Fibroblast of skin of left quadriceps (primary cell): Measurements from ENCODE around the gene RPL28.
"Not testable (repeated sequence)": the region's sequence is repeated elsewhere in the genome, so short reads cannot be mapped to it uniquely, and the experiment has no call there.

Experiments
- DNase-seq, 2 experiments: peaks; one replicate each; pipeline ENCODE4 v3.0.0-alpha.2; 2013; ENCODE audit warnings: low read depth in 2 of 2

RPL28 gene

DNA sequence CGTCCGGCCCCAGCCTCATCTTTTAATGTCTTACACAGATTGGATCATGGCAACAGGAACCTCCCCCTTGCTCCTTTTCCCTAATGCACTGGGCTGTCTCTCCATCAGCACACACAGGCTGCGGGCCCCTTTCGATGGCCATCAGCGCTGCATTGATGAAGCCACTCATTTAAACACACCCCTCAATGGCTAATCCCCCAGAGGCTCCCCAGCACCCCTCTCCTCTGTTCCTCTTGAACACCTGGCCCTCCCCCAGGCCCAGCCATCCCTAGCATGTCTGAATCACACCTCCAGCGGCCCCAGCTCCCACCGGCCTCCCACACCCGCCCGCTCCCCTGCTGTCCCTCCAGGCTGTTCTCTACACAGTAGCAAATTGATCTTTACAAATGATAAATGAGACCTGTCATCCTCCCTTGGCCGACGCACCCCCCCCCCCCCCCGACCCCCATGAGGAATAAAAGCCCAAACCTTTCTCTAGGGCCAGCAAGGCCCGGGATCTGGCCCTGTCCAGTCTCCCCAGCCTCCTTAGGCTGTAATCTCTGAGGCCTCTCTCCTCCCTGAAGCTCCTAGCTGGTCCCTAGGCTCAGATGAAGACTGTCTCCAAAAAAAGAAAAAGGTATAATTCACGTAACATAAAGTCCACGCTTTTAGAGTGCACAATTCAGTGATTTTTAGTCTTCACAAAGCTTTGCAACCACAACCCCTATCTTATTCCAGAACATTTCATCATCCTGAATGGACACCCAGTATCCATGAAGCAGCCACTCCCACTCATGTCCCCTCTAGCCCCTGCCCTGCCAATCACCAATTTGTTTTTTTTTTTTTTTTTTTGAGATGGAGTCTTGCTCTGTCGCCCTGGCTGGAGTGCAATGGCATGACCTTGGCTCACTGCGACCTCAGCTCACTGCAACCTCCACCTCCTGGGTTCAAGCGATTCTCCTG, 7.4 kb downstream of the RPL28 start:
- no peak for DNase-seq

DNA sequence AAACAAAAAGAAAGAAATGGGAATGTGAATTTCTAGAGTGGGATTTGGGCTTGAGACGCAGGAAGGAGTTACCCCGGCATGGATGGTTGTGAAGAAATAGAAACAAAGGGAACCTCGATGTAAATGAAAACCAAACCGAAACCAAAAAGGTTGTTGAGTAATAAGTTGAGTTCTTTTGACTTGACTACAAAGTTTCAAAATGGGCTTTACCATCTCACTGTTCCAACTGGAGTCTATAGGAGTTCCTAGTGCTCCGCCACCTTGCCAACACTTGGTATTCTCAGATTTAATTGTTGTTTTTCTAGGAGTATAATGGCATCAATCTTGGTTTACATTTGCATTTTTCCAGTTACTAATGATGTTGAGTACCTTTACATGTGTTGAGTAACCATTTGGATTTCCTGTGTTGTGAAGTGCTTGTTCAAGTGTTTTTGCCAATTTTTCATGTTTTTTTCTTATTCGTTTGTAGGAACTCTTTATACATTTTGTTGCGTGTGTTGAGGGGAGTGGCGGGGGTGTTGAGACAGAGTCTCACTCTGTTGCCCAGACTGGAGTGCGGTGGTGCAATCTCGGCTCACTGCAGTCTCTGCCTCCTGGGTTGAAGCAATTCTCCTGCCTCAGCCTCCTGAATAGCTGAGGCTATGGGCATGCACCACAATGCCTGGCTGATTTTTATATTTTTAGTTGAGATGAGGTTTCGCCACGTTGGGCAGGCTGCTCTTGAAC, 12.6 kb downstream of the RPL28 start:
- DNase-seq, result no peak

DNA sequence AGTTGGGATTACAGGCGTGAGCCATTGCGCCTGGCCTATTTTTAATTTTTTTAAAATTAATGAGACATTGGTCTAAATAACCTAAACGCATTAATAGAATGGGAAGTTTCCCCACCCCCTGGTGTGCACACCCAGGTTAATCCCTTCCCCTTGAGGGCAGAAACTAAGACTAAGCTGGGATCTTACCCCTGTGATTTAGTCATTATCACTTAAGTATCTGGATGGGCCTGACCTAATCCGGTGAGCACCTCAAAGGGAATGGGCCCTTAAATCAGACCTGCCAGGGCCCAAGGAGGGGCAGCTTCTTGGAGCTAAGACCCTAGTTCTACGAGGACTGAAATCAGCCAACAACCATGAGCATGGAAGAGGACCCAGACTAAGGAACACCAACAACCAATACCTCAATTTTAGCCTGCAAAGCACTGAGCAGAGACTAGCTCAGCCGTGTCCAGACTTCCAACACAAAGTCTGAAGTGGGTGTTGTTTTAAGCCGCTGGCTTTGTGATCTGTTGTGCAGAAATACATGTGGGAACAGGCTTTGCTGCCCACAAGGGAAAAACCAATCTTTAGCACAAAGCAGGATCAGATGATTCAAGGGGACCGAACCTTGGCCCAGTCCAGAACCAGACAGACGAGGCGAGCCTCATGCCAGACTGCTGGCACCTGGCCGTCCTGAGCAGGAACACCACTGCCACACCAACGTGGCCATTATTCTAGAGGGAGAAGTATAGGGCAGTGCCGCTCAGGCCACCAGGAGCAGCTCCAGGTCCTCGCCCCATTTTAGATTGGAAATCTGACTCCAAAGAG, 14.8 kb downstream of the RPL28 start:
- no peak for DNase-seq

DNA sequence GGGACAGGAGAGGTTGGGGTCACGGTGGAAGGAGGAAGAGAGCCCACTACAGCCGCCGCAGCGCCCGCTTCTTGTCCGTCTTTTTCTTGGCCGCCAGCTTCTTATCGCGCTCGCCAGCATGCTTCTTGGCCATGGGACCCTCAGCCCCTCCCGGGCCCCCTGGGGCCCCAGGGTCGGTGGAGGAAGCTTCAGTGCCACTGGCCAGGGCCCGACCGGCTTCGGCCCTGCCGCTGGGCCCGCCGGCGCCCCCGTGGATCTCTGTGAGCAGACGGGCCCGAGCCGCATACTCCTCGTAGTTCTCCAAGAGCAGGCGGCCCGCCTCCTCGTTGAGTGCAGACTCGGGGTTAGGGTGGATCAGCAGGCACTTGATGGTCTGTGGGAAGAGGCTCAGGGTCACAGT, 15.7 kb downstream of the RPL28 start:
- DNase-seq, result not testable (repeated sequence)

DNA sequence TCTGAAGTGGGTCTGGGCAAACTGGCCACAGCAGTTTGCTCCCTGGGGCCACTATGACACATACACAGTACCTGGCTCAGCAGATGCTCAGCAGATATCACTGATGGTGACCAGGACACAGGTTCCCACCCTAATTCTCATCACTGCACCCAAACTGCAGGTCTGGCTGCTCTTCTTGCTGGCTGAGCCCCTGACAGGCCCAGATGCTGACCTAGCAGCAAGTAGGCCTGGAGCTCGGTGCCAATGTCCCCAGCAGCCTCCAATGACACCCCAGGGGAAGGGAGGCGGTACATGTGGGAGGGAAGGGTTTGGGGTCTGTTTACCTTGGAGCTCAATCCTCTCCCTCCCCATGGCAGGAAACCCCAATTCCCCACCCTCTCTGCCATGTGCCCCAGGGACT, 16.8 kb downstream of the RPL28 start:
- no peak for DNase-seq

DNA sequence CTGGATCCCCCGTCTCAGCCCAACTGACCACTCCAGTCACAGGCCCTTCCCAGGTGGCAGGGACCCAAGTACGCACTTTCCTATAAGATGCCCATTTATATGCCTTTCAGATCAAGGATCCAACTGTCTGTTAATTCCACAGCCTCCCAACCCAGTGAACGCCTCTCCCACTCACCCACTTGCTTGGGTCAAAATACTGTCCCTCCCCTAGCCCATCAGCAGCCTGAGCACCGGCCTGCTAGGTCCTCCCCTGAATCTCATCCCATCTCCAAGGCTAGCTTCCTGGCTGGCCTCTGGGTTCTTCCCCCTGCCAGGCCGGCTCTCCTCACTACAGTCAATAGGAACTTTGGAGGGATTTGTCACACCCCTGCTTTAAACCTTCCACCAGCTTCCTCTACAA, 19.9 kb downstream of the RPL28 start:
- DNase-seq, result no peak

DNA sequence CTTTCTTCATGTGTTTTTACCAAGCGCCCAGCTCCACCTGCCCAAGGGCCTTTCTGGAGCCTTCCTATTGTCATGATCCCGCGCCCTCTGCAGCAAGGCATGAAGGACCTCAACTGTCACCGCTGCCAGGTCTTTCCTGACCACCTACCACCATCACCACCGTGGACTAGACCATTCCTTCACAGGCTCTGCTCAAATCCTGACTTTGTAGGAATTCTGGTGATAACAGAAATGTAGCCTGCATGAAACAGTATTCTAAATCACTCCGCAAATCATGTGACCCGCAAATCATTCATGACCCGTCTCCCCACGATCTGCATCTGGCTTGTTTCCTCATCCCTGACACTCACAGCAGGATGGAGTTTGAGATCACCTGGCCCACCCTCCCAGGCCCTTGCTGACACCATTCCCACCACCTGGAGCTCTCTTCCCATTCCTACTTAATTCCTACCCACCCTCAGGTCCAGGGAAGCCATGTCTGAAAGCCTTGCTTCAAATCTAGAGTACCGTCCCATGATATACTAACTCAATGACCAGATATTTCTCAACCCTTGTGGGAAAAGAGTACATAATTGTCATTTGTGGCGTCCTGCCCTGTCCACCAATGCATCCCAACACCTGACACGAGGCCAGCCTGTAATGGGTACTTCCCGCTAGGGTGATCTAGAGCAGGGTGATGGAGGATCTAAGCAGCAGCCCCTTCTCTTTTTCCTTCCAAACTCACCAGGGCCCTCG, 20.5 kb downstream of the RPL28 start:
- no peak for DNase-seq

DNA sequence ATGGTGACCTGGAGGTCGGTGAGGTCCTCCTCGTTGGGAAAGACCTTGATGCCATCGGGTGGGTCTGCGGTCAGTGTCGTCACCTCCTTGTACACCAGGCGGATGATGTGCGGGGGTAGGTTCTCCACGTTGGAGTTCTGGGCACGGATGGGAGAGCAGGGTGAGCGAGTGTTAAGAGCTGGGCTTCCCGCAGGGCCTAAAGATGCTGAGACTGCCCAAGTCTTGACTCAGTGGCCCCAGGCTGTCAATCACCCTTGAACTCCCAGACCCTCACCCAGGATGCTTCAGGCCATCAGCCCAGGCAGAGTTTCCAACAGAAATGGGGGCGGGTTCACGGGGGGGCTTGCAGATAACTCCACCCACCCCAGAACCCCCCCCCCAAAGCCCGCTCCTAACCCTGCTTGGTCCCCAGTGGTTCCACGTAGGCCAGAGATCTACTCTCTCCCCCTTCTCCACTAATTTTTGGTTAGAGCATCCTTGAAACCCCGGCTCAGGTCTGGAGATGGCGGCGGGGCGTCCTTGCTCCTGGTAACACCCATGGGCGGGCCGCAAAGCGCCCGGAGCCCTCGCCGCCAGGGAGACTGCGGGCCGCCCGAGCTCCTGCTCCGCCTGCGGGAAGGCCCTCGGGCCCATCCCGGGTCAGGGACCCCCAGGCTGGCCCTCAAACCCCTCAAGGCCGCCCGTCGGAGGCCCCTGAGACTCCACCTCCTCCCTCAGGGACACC, 21.3 kb downstream of the RPL28 start:
- no peak for DNase-seq

DNA sequence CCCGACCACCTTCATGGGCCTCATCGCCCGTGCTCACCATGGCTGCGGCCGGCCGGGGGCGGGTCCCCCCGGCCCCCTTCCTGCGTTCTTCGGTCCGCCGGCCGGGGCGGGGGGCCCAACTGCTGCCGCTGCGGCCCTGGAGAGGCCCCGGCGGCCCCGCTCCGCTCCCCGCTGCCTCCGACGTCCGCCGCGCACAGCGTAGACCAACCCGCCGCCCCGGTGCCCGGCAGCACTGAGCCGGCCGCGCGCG, 21.7 kb downstream of the RPL28 start, which contains the start of gene UBE2S:
TSS of gene UBE2S (minus strand) at position 239 of the 250 bp plus-strand sequence. CDS start at position 40, 199 bp downstream.
- not testable (repeated sequence) for DNase-seq

DNA sequence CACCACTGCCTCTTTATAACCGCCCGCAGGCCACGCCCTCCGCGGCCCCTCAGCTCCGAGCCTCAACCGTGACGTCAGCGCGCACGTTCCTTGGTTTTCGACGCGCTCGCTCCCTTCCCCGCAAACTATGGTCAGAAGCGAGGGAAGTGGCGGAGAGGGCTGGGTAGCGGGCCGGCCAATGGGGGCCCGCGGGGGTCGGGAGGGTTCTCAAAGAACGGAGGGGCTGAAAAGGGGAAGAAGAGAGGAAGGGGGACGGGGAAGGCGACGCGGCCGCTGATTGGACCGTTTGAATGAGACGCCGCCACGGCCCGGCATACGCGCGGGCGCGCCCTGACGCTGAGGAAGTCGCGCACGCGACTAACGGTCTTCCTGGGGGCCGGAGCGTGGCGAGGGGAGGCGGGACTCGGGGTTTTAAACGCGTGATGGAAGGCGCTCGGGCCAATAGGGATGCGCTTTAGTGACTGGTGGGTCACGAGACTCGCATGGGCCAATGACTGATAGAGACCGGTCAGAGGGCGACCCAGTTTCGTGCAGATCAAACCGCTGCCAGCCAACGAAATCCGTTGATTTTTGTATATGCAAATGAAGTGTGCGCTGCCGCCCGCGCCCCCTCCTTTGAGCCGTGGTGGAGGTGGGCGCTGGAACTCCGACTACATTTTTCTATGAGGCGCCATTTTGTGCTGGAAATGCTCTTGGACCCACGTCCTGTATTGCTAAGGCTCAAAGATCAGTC, 22.2 kb downstream of the RPL28 start:
- DNase-seq, result peak; percentile 99

DNA sequence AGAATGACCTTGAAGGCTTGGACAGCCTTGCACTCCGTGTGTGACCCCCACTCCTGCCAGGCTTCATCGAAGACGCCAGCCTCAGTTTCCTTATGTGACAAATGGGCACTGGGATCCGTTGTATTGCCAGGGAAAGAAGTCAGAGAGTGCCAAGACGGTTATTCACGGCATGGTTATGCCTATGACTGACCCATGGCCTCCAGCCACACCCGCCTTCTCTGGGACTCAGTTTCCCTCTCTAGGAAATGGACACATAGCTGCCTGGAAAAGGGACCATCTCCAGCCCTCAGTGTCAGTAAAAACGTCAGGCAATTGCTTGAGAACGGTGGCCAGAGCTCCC, 22.8 kb downstream of the RPL28 start:
- no peak for DNase-seq

DNA sequence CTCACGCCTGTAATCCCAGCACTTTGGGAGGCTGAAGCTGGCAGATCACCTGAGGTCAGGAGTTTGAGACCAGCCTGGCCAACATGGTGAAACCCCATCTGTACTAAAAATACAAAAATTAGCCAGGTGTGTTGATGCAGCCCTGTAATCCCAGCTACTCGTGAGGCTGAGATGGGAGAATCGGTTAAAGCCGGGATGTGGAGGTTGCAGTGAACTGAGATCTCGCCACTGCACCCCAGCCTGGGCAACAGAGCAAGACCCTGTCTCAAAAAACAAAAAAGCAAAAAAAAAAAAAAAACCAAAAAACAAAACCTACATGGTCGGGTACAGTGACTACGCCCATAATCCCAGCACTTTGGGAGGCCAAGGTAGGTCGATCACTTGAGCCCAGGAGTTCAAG, 23.4 kb downstream of the RPL28 start:
- not testable (repeated sequence) for DNase-seq

DNA sequence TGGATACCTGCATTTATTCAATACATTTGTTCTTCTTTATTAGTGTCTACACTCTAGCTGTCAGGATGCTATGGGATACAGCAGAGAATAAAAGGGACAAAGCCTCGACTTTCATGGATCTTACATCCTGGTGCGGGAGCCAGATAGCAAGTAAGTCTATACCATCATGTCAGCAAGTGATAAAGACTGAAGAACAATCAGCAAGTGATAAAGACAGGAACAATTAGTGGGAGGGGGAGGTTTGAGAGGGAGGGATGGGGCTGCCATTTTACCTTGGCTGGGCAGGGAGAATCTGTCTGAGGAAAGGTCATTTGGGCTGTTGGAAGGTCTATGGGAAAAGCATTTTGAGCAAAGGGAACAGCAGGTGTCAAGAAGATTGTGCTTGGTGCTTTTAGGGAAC, 24.4 kb downstream of the RPL28 start:
- DNase-seq, result no peak

DNA sequence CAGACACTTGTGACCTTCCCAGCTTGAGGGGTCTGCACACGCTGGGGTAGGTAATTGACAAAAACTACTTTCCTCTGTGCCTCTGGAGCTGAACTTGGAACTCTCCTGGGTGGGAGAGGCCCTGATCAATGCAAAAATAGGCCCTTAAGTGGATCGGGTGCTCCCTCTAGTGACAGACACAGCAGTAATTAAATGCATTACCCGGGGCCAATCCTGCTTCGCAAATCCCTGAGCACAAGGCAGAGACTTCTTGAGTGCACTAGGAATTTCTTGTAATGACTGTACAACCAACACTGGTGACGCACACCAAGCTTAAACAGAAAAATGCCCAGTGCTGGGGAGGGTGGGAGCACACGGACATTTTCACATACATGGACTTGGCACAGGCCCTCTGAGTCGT, 32.5 kb downstream of the RPL28 start:
- peak; percentile 57 to 62 for DNase-seq

DNA sequence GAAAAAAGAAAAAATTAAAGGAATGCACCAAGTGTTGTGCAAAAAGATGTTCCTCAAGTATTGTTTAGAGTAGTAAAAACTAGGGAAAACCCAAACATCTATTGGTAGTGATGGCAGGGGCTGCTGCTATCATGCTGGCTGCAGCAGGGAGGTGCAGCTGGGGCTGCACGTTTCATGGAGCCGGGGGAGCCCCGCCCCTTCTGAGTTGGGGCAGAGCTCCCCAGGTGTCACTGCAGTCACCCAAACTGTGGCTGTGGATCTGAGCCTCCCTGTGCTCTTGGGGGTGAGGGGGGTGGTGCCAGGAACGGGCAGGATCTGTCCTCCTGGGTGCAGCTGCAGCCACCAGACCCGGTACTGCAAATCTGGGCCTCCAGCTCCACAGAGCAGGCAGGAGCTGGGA, 33.4 kb downstream of the RPL28 start:
- DNase-seq, result no peak

DNA sequence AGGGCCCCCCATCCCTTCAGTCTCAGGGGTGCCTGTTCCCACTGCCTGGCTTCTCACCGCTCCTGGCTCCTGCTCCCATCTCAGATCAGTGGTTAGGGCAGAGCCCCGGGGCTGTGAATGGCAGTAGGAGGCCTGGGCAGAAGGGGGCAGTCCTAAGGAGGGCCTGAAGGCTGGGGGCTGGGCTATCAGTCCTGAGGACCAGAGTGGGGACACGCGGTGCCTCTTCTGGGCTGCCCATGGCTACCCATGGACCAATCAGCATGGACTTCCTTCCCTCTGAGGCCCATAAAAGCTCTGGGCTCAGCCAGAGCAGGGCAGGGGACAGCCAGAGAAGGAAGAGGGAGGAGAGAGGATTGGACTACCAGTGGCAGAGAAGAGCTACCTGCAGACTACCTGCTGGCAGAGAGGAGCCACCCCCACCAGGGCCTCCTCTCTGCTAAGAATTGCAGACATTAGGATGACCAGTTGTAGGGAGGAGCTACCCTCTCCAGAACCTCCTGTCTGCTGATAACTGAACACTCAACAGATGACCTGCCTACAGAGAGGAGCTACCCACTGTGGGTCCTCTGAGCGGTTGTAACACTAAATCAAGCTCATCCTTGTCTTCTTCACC, 34.0 kb downstream of the RPL28 start:
- DNase-seq, result no peak

DNA sequence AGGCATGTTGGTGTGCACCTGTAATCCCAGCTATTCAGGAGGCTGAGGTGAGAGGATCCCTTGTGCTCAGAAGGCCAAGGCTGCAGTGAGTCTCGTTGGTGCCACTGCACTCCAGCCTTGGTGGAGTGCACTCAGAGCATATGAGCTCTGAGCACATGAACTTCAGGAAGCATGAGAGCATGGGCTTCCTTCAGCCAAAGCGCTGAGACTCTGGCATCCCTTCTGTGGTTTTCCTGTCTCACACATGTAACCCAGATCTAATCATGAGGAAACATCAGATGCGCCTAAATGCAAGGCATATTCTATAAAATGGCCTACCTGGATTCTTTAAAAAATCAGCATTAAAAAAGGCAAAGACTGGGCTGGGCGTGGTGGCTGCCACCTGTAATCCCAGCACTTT, 35.5 kb downstream of the RPL28 start:
- DNase-seq, result not testable (repeated sequence)

DNA sequence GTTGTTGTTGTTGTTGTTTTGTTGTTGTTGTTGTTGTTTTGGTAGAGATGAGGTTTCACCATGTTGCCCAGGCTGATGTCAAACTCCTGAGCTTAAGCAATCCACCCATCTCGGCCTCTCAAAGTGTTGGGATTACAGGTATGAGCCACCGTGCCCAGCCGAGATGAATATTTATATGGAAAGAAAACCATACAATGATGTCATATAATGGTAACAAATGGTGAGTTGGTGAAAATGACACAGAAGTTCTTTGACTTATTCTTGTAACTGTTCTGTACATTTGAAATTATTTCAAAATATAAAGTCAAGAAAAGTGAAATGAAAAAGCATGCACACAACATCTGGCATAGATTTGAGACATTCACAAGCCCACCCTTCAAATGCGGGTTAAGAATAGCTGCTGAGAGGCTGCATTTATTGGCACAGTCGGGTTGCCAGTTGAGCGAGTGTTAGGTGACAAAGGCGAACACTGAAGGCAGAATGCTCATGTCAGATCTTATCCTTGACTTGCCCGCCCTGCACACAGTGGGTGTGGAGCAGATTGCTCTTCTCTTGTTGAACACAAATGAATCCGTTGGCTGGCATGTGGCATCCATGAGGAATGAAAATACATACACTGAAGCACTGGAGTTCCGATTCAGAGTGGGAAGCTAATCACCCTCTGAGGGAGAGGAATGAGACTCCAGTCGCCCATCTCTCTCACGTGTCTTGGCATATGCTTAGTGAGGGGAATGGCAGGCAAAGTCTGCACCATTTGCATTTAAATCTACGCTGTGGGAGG, 37.7 kb downstream of the RPL28 start:
- no peak for DNase-seq

DNA sequence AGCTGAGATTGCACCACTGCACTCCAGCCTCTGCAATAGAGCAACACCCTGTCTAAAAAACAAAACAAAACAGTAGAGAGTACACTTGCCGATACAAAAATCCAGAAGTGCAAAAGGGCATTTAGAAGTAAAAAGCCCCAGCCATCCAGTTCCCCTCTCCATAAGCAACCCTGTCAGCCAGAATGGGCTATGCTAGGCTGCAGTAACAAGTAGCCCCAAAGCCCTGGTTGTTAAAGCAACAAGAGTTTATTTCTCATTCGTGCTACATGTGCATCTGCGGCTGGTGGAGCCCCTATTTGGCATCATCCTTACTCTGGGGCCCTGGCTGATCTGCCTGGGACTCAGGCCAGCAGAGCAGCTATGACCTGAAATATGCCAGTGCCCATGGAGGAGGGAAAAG, 38.8 kb downstream of the RPL28 start:
- no peak for DNase-seq
